Retinal pigment epithelial cell (primary cell): ENCODE measurements around the gene MRPS15.

ENCODE experiments used
- DNase-seq: peaks from one replicate; pipeline ENCODE4 v3.0.0-alpha.2; 2010; ENCODE audit warnings: low read depth
- H3K4me3 ChIP-seq: 2 replicates; pipeline ENCODE4 v1.5.1; 2011; ENCODE audit warnings: mild to moderate bottlenecking, low read length, control low read depth, moderate library complexity
- CTCF ChIP-seq: conservative IDR thresholded peaks from 2 replicates; pipeline ENCODE4 v1.5.1; 2011; ENCODE audit warnings: low read depth, low read length, control low read depth, inconsistent platforms

The MRPS15 gene

GRCh38 chr1:36420409-36420808 is 43.8 kb downstream of the MRPS15 start:
- DNase-seq: no peak
- TF ChIP-seq CTCF: no peak
- H3K4me3 ChIP-seq: no peak overlapping the region

- no peak overlapping the region for H3K4me3 ChIP-seq
- DNase-seq: no peak
These were observed 44.6 kb downstream of the MRPS15 start for GRCh38 chr1:36419569-36419968.

GRCh38 chr1:36419140-36419539 is 45.0 kb downstream of the MRPS15 start:
- no peak overlapping the region for H3K4me3 ChIP-seq
- no peak for DNase-seq
- TF ChIP-seq CTCF: no peak

More at GRCh38 chr1:36419569-36419968, 44.6 kb downstream of the MRPS15 start:
- no peak for TF ChIP-seq CTCF

GRCh38 chr1:36417931-36418330 is 46.3 kb downstream of the MRPS15 start:
- DNase-seq: no peak
- H3K4me3 ChIP-seq: no peak overlapping the region
- TF ChIP-seq CTCF: no peak

- H3K4me3 ChIP-seq: no peak overlapping the region
- no peak for DNase-seq
- TF ChIP-seq CTCF: no peak
These were observed 48.4 kb downstream of the MRPS15 start for GRCh38 chr1:36415661-36416326.

GRCh38 chr1:36414384-36414783 is 49.8 kb downstream of the MRPS15 start:
- DNase-seq: no peak
- no peak for TF ChIP-seq CTCF
- no peak overlapping the region for H3K4me3 ChIP-seq
